Stomach (tissue), 4 donors: ENCODE data around the gene RERE.

Experiments
- POLR2A ChIP-seq, 4 donors: fragments of 450-650 bp; IDR thresholded peaks; one replicate each; pipeline ENCODE4 v1.6.1; 2016; ENCODE audit warnings: antibody characterized with exemption in 4 of 4, control low read depth in 2 of 4, mild to moderate bottlenecking in 1 of 4, moderate library complexity in 1 of 4
- TF ChIP-seq, protein P1 (sequence below), 7 experiments: fragments of 450-650 bp in 4 of 7; fragments of 200-600 bp in 3 of 7; sonication (generic) in 3 of 7; IDR thresholded peaks; one replicate each; pipeline ENCODE4 v1.5.1; 2016 to 2019; ENCODE audit warnings: antibody characterized with exemption in 7 of 7, control low read depth in 2 of 7, mild to moderate bottlenecking in 1 of 7

DNA sequence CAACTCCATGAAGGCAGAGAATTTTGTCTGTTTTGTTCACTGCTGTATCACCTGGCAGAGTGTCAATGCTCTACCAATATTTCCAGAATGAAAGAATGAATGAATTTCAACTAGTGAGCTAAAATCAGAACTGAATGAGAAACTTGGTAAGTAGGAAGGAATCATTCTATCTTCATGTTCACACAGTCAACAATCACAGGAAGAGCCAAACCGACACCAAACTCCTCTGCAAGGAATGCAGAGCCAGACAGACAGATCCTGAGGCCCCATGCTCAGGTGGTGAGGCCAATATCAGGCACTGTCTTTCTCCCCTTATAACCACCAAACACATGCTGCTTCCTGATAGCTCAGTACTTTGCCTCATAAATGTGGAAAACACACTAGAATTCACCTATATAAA, 360.4 kb downstream of the RERE start:
- TF ChIP-seq, protein P1, sequence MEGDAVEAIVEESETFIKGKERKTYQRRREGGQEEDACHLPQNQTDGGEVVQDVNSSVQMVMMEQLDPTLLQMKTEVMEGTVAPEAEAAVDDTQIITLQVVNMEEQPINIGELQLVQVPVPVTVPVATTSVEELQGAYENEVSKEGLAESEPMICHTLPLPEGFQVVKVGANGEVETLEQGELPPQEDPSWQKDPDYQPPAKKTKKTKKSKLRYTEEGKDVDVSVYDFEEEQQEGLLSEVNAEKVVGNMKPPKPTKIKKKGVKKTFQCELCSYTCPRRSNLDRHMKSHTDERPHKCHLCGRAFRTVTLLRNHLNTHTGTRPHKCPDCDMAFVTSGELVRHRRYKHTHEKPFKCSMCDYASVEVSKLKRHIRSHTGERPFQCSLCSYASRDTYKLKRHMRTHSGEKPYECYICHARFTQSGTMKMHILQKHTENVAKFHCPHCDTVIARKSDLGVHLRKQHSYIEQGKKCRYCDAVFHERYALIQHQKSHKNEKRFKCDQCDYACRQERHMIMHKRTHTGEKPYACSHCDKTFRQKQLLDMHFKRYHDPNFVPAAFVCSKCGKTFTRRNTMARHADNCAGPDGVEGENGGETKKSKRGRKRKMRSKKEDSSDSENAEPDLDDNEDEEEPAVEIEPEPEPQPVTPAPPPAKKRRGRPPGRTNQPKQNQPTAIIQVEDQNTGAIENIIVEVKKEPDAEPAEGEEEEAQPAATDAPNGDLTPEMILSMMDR (IDR thresholded peaks at IDR 0.05): no peak
- no peak for TF ChIP-seq POLR2A (IDR thresholded peaks at IDR 0.05)
